GM21619 (cell line): ENCODE results near the gene MRPL38.
A peak's percentile ranks its signal among the peaks of the same experiment; 100 is the strongest.
"Not testable (repeated sequence)": the region's sequence is repeated elsewhere in the genome, so short reads cannot be mapped to it uniquely, and the experiment has no call there.

Experiments
- ATAC-seq: cut with Tn5 transposase; IDR thresholded peaks from one replicate; pipeline ENCODE4 v1.9.1; 2021; ENCODE audit not compliant: unreplicated experiment

Gene MRPL38

DNA sequence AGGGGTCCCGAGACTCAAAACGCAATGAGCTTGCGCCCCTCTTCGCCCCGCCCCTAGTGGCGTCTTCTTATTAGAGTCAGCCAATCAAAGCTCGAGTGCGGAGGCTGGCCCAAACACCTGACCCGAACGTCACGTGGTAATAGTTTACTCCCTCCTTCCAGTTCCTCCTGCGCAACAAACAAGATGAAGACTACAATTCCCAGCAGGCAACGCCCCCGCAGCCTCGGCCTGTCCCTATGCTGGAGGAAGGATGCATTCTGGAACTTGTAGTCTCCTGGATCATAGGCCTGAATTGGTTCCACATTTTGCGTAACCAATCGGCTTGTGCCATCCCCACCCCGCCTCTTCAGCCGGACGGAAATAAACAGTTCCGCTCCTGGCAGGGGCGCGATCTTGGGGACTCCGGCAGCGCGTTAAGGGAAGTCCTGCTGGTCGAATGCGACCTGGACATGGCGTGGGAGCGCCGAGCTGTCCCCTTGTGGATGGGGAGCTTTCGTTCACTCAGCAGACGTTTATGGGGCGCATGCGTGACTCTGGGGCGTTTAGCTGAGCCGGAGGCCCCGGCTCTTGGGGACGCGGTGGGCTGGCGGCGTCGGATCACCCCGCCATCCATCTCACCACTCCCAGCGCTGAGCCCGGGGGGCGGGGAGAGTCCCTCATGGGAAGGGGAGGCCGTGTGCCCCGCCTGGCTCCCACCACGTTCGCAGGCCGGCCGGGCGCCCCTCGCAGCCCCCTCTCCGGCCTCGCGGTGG, 49.2 kb downstream of the MRPL38 start, which contains the start of gene WBP2:
Gene WBP2, minus strand, starts transcription at position 26 of the 752 bp plus-strand sequence. CDS start 38 bp downstream, outside the sequence.
- peak; percentile 76 for ATAC-seq

DNA sequence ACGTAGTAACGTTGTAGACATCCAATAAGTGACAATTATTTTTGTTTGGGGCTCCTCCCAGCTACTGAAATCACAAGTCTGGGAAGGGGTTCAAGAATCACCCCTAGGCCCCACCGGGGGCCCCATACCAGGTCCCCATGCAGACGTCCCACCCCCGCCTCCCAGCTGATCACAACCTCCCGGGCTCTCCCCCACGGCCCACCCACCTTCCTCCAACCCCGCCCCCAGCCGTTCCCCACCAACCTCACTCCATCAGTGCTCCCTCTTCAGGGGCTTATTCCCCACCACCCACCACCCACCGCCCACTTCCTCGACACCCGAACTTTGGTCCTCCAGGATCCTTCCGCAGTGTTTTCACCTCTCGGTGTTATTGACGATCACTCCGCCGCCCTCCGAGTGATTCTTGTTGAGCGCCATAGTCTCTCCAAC, 49.8 kb downstream of the MRPL38 start:
- no peak for ATAC-seq

DNA sequence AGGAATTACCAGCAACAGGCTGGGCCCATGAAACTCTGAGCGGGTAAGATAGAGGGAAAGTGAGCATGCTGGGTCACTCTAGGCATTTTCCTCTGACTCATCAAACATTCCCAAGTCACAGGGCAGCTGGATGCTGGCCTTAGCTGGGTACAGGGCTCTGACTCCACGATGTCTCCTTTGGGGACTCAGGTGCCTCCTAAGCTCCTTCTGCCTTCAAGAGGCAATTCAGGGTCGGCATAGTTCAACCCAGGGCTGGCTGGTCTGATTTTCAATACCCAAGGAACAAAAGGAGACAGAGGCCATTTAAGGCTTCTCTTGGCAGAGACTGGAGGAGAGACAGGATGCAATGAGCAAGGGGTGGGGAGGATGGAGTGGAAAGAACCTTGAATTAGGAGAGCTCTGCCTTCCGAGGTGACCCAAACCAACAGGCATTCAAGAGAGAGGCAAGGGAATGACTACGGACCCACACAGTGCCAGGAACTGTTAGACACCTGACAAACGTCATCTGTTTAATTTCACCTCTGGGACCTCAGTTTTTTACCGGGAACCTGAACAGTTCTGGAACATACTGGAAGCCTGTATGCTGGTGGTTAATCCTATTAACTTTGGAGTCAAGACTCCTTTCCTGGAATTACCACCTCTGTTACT, 50.5 kb downstream of the MRPL38 start:
- ATAC-seq = no peak

GRCh38 chr17:75853433-75853832, 51.3 kb downstream of the MRPL38 start:
- ATAC-seq = no peak

GRCh38 chr17:75851693-75851991, 53.0 kb downstream of the MRPL38 start:
- not testable (repeated sequence) for ATAC-seq

- ATAC-seq = no peak
Measured at GRCh38 chr17:75850928-75851692, 53.6 kb downstream of the MRPL38 start.

DNA sequence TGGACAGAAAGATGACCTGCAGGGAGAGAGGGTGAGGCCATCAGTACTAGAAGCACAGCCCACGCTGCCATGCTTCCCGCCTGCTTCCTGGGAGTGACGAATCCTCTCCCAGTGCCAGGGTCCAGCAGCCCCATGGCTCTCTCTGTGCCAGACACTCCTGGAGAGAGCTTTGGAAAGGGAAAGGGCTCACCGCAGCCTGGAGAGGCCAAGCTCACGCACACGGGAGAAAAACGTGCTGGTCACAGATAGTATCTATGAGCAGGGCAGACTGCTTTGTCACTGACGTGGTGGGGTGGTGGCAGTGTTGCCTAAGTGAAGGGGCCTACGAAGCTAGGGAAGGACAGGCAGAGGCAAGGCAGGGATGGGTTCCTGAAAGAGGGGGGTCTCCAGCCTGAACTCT, 55.0 kb downstream of the MRPL38 start:
- no peak for ATAC-seq

- ATAC-seq = no peak
Measured at GRCh38 chr17:75849279-75849646, 55.4 kb downstream of the MRPL38 start.
